Right lobe of liver (tissue), 4 donors: ENCODE data around the gene CLPTM1L.

ENCODE experiments used
- CTCF ChIP-seq, 4 donors: fragments of 200-600 bp in 3 of 4; fragments of 450-650 bp in 1 of 4; IDR thresholded peaks; one replicate each; pipeline versions ENCODE4 v1.5.1 to v1.8.0; 2016 to 2022; ENCODE audit warnings: antibody characterized with exemption in 4 of 4, mild to moderate bottlenecking in 2 of 4
- POLR2A ChIP-seq: fragments of 450-650 bp; IDR thresholded peaks from one replicate; pipeline ENCODE4 v1.6.1; 2017; ENCODE audit warnings: antibody characterized with exemption, mild to moderate bottlenecking
- donor health status: DM: no; HTN: no; CAD: no.
- donor health status: DM: no; HTN: no; CAD: no.
- donor health status: DM: no; HTN: yes; CAD: no.

DNA sequence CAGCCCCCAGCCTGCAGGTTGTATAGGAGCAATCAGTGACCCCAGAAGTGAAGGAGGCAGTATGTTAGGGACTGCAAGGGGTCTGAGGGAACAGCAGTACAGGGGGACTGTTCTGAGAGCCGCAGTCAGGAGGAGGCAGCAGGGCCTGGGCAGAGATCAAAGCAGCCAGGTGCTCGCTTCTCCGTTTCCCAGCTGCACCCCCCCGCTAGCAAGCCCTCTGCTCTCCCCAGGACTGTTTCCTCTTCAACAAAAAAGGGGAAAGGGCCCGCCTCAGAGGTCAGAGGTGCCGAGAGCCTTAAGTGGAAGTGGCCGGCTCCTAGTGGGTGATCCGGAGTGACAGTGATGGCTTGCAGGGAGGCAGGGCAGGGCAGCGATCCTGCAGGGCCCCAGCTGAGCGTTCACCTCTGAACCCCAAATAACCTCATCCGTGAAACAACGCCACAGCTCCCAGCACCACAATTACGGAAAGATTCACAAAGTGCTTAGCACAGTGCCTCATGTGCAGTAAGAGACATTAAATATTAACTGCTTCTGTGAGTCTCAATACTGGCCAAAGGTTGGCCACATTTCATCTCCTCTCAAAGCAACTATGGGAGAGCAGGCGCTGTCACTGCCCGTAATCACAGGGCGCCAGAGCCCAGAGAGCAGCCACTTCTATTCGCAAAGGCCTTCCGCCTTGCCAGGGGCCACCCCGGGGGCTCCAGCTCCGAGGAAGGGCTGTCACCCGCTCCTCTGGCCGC lies 8.0 kb downstream of the CLPTM1L start:
- no peak for TF ChIP-seq CTCF (IDR thresholded peaks at IDR 0.05)
- peak; percentile 48 for TF ChIP-seq POLR2A
